Measurements from ENCODE around the gene CEP57L1.

CEP57L1 gene

GRCh38 chr6:109095036-109095834 is at the start of gene CEP57L1:
Gene CEP57L1 (plus strand): TSS chr6:109095507. CDS start chr6:109145222, 49,715 bp downstream.
- DNase-seq = peak; percentile 97

GRCh38 chr6:109048176-109048575 is 47.1 kb upstream of the CEP57L1 start:
- DNase-seq = peak; percentile 16

GRCh38 chr6:109048670-109049415 is 46.5 kb upstream of the CEP57L1 start:
- DNase-seq = no peak

- DNase-seq = no peak
Observed at GRCh38 chr6:109050012-109050411, 45.3 kb upstream of the CEP57L1 start.

- no peak for DNase-seq
Observed at GRCh38 chr6:109050447-109051102, 44.7 kb upstream of the CEP57L1 start.

- peak; percentile 56 for DNase-seq
Observed at GRCh38 chr6:109051301-109052017, 43.8 kb upstream of the CEP57L1 start.

GRCh38 chr6:109052018-109052651 is 43.2 kb upstream of the CEP57L1 start:
- no peak for DNase-seq

- DNase-seq = no peak
Observed at GRCh38 chr6:109052852-109053251, 42.5 kb upstream of the CEP57L1 start.

- DNase-seq = no peak
Observed at GRCh38 chr6:109053336-109053735, 42.0 kb upstream of the CEP57L1 start.

GRCh38 chr6:109055771-109056235 is 39.5 kb upstream of the CEP57L1 start:
- no peak for DNase-seq

GRCh38 chr6:109056661-109057060 is 38.6 kb upstream of the CEP57L1 start:
- DNase-seq = no peak

- no peak for DNase-seq
Observed at GRCh38 chr6:109058620-109059019, 36.7 kb upstream of the CEP57L1 start.

GRCh38 chr6:109059153-109059552 is 36.2 kb upstream of the CEP57L1 start:
- peak; percentile 33 for DNase-seq

GRCh38 chr6:109059571-109060021 is 35.7 kb upstream of the CEP57L1 start:
- peak; percentile 51 for DNase-seq

GRCh38 chr6:109060571-109060970 is 34.7 kb upstream of the CEP57L1 start:
- DNase-seq = no peak

GRCh38 chr6:109062216-109062615 is 33.1 kb upstream of the CEP57L1 start:
- DNase-seq = no peak

GRCh38 chr6:109062767-109063352 is 32.4 kb upstream of the CEP57L1 start:
- DNase-seq = no peak

- DNase-seq = peak; percentile 39
Observed at GRCh38 chr6:109069746-109070145, 25.6 kb upstream of the CEP57L1 start.

GRCh38 chr6:109071125-109071917 is 24.0 kb upstream of the CEP57L1 start:
- DNase-seq = no peak

GRCh38 chr6:109073344-109074132 is 21.8 kb upstream of the CEP57L1 start:
- DNase-seq = peak; percentile 92
